GM19463 (cell line): ENCODE results near the gene HERC6.
"Not testable (repeated sequence)": the region's sequence is repeated elsewhere in the genome, so short reads cannot be mapped to it uniquely, and the experiment has no call there.

Experiments
- ATAC-seq: cut with Tn5 transposase; IDR thresholded peaks from one replicate; pipeline ENCODE4 v1.9.1; 2021; ENCODE audit warnings: mild to moderate bottlenecking, moderate library complexity; ENCODE audit not compliant: unreplicated experiment

The HERC6 gene

DNA sequence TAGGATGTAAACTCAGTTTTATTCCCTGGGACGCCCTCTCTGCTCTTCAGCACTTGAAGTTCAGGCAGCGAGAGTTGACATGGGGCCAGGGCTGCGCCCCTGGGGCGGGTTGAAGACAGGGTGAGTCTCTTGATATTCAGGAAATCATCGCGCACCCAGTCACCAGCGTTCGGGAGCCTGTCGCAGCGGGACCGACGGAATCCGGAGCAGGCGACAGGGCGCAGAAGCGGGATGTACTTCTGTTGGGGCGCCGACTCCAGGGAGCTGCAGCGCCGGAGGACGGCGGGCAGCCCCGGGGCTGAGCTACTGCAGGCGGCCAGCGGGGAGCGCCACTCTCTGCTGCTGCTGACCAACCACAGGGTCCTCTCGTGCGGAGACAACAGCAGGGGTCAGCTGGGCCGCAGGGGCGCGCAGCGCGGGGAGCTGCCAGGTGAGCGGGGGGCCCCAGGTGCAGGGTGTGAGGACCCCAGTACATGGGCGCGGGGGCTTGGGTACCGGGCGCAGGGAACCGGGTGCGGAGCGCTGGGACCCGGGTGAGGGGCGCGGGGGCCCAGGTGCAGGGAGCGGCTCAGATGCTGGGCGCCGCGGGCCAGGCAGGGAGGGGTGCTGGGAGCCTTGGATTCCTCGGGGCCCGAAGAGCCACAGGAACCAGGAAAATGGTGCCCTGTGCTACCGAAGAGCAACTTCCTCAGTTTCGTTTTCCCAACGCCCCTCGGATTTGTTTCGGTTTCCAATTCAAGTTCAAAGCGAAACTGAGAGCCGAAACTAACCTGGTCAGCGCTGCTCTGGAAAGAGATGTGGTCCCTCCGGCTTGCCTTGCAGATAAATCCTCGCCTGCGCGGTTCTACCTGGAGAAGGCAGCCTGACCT lies at the start of gene HERC6:
Gene HERC6, plus strand, starts transcription at position 162 of the 869 bp plus-strand sequence. Its CDS starts 70 bp downstream, at position 232.
- ATAC-seq, result peak; percentile 67

GRCh38 chr4:88333741-88334405 lies 44.8 kb upstream of the HERC6 start:
- ATAC-seq, result no peak

DNA sequence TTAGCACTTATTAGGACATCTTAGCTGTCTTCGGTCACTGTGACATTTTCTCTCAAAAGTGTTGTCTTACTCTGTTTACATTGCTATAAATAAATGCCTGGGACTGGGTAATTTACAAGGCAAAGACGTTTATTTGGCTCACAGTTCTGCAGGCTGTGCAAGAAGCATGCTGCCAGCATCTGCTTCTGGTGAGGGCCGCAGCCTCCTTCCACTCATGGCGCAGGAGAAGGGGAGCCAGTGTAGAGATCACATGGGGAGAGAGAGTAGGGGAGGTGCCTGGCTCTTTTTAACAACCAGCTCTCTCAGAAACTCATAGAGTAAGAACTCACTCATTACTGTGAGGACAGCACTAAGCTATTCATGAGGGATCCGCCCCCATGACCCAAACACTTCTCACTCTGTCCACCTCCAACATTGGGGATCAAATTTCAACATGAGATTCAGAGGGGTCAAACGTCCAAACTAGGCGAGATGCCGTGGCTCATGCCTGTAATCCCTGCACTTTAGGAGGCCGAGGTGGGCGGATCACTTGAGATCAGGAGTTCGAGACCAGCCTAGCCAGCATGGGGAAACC lies 43.5 kb upstream of the HERC6 start:
- ATAC-seq, result no peak

GRCh38 chr4:88341227-88342192 lies 37.1 kb upstream of the HERC6 start:
- no peak for ATAC-seq

- not testable (repeated sequence) for ATAC-seq
Measured at GRCh38 chr4:88346902-88347301, 31.8 kb upstream of the HERC6 start.

- not testable (repeated sequence) for ATAC-seq
Measured at GRCh38 chr4:88348761-88349160, 29.9 kb upstream of the HERC6 start.

- ATAC-seq, result no peak
Measured at GRCh38 chr4:88350786-88351185, 27.9 kb upstream of the HERC6 start.

- no peak for ATAC-seq
Measured at GRCh38 chr4:88352062-88352740, 26.5 kb upstream of the HERC6 start.

DNA sequence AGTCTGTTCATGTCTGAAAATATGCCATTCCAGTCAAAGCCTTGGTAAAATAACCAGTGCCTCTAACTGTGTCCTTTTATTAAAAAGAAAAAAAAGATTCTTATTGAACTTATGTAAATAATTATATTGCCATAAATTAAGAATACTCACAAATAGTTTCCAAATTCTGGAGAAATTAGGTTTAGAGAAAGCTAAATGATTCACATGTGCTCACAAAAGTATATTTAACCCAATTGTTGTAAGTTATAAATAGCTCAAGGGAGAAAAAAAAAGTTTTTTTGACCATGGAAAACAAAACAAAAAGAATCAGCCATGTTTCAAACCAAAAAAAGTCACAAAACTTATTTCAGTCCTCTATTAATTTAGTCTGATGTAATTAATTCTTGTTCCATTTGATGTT lies 25.3 kb upstream of the HERC6 start:
- no peak for ATAC-seq

DNA sequence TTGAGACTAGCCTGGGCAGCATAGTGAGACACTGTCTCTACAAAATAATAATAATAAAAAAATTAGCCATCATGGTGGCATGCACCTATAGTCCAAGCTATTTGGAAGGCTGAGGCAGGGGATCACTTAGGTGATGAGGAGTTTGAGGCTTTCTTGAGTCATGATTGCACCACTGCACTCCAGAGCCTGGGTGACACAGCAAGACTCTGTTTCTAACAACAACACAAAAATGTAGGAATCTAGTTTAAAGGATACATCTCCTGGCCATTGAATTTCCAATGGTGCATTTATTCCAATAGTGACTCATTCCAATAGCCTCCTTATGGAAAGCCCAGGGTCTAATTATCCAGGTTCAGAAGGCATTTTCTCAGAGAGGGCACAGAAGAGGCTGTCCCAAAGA lies 21.9 kb upstream of the HERC6 start:
- no peak for ATAC-seq

DNA sequence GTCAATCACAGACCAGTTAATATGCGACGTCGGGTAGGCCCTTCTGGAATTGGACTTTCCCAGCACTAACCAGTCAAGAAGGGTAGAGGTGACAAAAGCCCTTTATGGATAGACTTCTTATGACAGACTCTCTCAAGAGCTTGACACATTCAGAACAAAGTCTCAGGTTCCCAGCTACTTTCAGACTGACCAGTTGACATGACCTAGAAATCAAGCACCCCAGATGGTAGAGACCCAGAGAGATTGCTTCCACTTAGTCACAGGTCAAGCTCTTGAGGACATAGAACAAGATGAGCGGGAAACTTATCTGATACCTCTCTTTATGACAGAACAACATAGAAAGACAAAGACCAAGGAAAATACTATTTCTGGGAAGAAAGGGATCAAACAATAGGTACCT lies 21.4 kb upstream of the HERC6 start:
- no peak for ATAC-seq

GRCh38 chr4:88359558-88359957 lies 19.1 kb upstream of the HERC6 start:
- no peak for ATAC-seq

DNA sequence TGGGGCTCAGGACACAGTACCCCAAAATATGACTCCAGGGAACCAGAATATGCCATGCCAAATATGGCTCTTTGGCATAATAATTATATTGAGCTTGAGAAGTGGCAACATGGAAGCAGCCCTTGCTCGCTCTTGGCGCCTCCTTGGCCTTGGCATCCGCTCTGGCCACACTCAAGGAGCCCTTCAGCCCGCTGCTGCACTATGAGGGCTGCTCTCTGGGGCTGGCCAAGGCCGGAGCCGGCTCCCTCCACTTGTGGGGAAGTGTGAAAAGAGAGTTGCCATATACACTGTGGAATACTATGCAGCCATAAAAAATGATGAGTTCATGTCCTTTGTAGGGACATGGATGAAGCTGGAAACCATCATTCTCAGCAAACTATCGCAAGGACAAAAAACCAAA lies 18.4 kb upstream of the HERC6 start:
- no peak for ATAC-seq

- no peak for ATAC-seq
Measured at GRCh38 chr4:88360791-88361190, 17.9 kb upstream of the HERC6 start.

GRCh38 chr4:88361217-88361773 lies 17.4 kb upstream of the HERC6 start:
- ATAC-seq, result not testable (repeated sequence)

- ATAC-seq, result no peak
Measured at GRCh38 chr4:88366460-88366859, 12.2 kb upstream of the HERC6 start.

DNA sequence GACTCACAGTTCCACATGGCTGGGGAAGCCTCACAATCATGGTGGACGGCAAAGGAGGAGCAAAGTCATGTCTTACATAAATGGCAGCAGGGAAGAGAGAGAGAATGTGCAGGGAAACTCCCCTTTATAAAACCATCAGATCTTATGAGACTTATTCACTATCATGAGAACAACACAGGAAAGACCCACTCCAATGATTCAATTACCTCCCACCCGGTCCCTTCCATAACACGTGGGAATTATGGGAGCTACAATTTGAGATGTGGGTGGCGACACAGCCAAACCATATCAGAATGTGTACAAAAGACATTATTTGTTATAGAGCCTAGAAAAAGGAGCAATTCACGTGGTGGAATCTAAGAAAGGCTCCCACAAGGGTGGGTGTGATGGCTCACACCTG lies 10.8 kb upstream of the HERC6 start:
- no peak for ATAC-seq

DNA sequence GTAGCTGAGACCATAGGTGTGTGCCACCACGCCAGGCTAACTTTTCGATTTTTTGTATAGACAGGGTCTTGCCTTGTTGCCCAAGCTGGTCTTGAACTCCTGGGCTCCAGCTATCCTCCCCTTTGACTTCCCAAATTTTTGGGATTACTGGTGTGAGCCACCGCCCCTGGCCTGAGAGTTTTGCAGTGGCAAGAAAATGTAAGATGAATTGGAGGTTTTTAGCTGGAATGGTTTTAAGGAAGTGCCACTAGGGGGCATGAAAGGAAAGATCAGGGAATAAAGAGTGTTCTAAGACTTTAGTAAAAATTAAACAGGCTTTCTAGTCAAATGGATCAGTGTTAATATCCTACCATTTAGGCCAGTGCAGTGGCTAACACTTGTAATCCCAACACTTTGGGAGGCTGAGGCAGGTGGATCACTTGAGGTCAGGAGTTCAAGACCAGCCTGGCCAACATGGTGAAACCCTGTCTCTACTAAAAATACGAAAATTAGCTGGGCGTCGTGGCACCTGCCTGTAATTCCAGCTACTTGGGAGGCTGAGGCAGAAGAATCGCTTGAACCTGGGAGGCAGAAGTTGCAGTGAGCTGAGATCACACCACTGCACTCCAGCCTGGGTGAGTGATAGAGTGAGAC lies 9.4 kb upstream of the HERC6 start:
- ATAC-seq, result not testable (repeated sequence)

DNA sequence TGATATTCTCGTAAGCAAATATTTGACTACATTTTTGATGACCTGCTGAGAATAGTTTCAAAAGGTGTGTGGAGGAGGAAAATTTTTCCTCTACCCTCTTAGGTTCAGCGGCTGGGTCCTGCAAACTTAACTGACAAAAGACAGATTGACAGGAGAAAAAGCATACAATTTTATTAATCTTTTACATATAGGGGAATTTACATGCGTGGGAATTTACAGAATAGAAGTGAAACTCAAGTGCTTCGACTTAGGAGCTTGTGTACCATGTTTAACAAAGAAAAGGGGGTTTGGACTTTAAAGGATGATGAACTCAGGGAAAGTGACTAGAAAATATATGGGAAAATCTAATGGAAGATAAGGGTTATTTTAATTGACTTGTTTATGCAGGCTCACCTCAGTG lies 2.5 kb downstream of the HERC6 start:
- no peak for ATAC-seq
